Chondrocyte (in vitro differentiated cells): ENCODE measurements around the gene KCTD8. TPM values are rescaled to one million over a fixed set of nuclear protein-coding genes. Genes with fewer than 3 reads are reported as not detected.

Source experiments
- DNase-seq: peaks from one replicate; pipeline ENCODE4 v3.0.0; 2021; ENCODE audit warnings: mixed read lengths, low spot score
- H3K27ac Mint-ChIP-seq: one replicate; pipeline ENCODE4 v1.8.0; 2021; ENCODE audit warnings: mild to moderate bottlenecking, moderate library complexity, mixed read lengths; ENCODE audit not compliant: unreplicated experiment
- H3K27me3 Mint-ChIP-seq: 2 replicates; pipeline ENCODE4 v1.8.0; 2021; ENCODE audit warnings: low read depth, mixed read lengths
- H3K36me3 Mint-ChIP-seq: 2 replicates; pipeline ENCODE4 v1.8.0; 2021; ENCODE audit warnings: low read depth, mixed read lengths
- H3K4me1 Mint-ChIP-seq: 2 replicates; pipeline ENCODE4 v1.8.0; 2021; ENCODE audit warnings: low read depth, mild to moderate bottlenecking, mixed read lengths
- H3K4me3 Mint-ChIP-seq: one replicate; pipeline ENCODE4 v1.8.0; 2021; ENCODE audit warnings: mild to moderate bottlenecking, moderate library complexity, mixed read lengths; ENCODE audit not compliant: unreplicated experiment
- H3K9me3 Mint-ChIP-seq: 2 replicates; pipeline ENCODE4 v1.8.0; 2021; ENCODE audit warnings: low read depth, mixed read lengths
- total RNA-seq: library from RNA; stranded (reverse); gene quantifications from 3 replicates; pipeline ENCODE4 v1.2.1, GENCODE V29; 2021
- TF ChIP-seq, protein P1 (sequence below): fragments of 200-600 bp; sonication (generic); IDR thresholded peaks from 2 replicates; pipeline ENCODE4 v1.5.0; 2021; ENCODE audit warnings: antibody characterized with exemption, mild to moderate bottlenecking, moderate library complexity

The KCTD8 gene
- total RNA-seq, 1 donor from 2014 or later: not detected

DNA sequence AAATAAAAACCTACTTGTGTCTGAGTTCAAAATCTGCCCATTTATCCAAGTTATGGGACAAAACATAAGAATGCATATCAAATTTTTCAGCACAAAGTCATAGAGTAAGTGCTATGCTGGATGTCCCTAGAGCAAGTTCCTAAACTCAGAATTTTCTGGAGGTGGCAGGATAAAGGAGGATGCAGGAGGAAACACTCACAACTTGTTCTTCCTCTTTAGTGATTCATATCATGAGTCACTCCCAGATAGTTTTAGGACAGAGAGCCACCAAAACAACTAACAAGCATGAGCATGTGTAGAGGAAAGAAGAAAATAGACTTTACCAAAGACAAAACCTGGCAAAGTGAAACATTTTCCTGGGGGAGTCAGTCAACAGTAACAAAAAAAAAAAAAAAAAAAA, 302.7 kb downstream of the KCTD8 start:
- Mint-ChIP-seq H3K27ac (no peak overlapping the region), H3K27me3 (no peaks in the 10 kb centered on the region), H3K4me1 (peaks cover 8% of the 10 kb centered on the region), H3K36me3 (no peaks in the 10 kb centered on the region), H3K9me3 (peaks cover 12% of the 10 kb centered on the region), H3K4me3 (no peak overlapping the region)
- TF ChIP-seq, protein P1, sequence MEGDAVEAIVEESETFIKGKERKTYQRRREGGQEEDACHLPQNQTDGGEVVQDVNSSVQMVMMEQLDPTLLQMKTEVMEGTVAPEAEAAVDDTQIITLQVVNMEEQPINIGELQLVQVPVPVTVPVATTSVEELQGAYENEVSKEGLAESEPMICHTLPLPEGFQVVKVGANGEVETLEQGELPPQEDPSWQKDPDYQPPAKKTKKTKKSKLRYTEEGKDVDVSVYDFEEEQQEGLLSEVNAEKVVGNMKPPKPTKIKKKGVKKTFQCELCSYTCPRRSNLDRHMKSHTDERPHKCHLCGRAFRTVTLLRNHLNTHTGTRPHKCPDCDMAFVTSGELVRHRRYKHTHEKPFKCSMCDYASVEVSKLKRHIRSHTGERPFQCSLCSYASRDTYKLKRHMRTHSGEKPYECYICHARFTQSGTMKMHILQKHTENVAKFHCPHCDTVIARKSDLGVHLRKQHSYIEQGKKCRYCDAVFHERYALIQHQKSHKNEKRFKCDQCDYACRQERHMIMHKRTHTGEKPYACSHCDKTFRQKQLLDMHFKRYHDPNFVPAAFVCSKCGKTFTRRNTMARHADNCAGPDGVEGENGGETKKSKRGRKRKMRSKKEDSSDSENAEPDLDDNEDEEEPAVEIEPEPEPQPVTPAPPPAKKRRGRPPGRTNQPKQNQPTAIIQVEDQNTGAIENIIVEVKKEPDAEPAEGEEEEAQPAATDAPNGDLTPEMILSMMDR: no peak
- DNase-seq: no peak

DNA sequence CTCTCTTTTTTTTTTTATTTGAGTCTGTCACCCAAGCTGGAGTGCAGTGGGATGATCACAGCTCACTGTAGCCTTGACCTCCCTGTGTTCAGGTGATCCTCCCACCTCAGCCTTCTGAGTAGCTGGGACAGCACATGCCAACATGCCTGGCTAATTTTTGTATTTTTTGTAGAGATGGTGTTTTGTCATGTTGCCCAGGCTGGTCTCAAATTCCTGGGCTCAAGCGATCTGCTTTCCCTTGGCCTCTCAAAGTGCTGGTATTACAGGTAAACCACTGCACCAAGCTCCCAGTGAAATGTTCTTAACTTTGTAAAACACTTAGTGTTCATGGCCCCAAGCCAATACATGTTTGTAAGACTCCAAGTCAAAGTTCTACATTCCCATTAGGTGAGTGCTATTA, 316.1 kb downstream of the KCTD8 start:
- H3K27me3 Mint-ChIP-seq: peaks cover 3% of the 10 kb centered on the region
- H3K27ac Mint-ChIP-seq: no peak overlapping the region
- H3K4me3 Mint-ChIP-seq: no peak overlapping the region
- H3K36me3 Mint-ChIP-seq: no peaks in the 10 kb centered on the region
- no peak for DNase-seq
- TF ChIP-seq, protein P1: no peak
- H3K9me3 Mint-ChIP-seq: peaks cover 7% of the 10 kb centered on the region
- no peaks in the 10 kb centered on the region for H3K4me1 Mint-ChIP-seq

Other genes starting within 250 kb of the KCTD8 start
- gene YIPF7, start 202.8 kb upstream of the KCTD8 start, total RNA-seq: not detected in 3 replicates
- gene GUF1, start 229.6 kb upstream of the KCTD8 start, total RNA-seq: 14.1 to 17.8 TPM (median 14.1 TPM) in 3 replicates